Hematopoietic multipotent progenitor cell treated with erythropoietin and hydrocortisone succinate and interleukin-3 and kit ligand, for 4 days (in vitro differentiated cells): Measurements from ENCODE around the gene KPNA1.

Experiments used
- DNase-seq: peaks from one replicate; pipeline ENCODE4 v3.0.0-alpha.2; 2015

KPNA1 gene

GRCh38 chr3:122414391-122414790 is 100.3 kb downstream of the KPNA1 start:
- no peak for DNase-seq

DNA sequence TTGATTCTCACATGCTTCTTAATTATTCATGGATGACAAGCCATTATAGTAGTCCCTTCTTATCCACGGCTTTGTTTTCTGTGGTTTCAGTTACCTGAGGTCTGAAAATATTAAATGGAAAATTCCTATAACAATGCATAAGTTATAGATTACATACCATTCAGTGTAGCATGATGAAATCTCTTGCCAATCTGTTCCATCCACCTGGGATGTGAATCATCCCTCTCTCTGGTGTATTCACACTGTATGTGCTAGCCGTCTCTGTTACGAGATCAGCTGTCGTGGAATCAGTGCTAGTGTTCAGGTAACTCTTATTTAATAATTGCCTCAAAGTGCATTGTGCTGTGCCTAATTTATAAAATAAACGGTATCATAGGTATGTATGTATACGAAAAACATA is 104.1 kb downstream of the KPNA1 start:
- no peak for DNase-seq

- no peak for DNase-seq
These were observed 104.6 kb downstream of the KPNA1 start for GRCh38 chr3:122410111-122410510.

DNA sequence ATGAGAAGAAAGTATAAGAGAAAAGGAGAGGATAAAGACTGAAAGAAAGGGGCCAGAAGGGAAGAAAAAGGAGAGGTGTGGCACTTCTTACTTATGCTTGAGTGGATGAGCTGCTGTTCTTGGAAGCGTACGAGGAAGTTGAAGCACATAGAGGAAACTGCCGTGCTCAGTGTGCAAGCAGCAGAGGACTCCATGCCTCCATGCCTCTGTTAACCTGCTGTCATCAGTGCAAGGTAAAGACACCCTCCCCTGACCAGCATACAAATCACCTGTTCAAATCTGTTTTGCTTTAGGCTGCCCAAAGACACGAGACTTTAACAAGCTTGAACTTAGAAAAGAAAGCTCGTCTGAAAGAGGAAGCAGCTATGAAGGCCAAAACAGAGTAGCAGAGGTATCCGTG is 105.3 kb downstream of the KPNA1 start:
- peak; percentile 24 for DNase-seq

DNA sequence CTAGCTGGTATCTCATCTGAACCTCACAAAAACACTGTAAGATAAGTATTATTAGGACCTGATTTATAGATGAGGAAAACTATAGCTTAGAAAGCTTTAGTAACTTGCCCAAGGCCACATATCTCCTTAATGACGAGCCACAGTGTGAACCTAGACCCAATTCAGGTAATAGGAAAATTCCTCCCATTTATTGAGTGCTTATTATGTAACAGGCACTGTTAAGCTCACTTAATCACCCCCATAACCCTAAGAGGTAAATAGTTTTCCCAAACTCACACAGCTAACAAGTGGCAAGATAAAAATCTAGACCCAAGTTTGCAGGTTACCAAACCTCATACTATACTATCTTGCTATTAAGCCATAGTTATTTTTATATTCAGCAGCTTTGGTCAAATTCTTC is 106.8 kb downstream of the KPNA1 start:
- no peak for DNase-seq

GRCh38 chr3:122406198-122406597 is 108.5 kb downstream of the KPNA1 start:
- no peak for DNase-seq

GRCh38 chr3:122405015-122405414 is 109.7 kb downstream of the KPNA1 start:
- DNase-seq = no peak

- no peak for DNase-seq
These were observed 111.2 kb downstream of the KPNA1 start for GRCh38 chr3:122403489-122403888.

DNA sequence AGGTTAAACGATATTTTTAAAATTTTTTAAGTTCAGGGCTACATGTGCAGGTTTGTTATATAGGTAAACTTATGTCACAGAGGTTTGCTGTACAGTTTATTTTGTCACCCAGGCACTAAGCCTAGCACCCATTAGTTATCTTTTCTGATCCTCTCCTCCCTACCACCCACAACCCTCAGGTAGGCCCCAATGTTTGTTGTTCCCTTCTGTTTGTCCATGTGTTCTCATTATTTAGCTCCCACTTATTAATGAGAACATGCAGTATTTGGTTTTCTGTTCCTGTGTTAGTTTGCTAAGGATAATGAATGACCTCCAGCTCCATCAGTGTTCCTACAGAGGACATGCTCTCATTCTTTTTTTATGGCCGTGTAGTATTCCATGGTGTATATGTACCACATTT is 115.8 kb downstream of the KPNA1 start:
- DNase-seq = no peak

DNA sequence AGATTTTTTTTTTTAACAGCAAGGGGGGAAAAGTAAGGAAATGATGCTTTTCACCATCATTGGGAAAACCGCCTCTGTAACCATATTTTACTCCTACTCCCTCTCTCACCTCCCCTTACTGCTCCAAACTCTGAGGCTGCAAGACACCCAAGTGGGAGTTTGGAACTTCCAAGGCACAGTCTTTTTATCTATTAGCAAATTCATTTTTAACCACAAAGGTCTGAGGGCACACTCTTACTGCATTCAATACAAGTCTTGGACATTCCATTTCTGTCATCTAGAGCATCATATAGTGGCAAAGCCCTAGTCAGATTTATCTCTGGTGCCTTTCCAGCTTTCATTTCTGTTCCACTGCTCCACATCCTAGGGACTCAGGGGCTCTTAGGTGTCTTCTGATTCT is 117.5 kb downstream of the KPNA1 start:
- no peak for DNase-seq

DNA sequence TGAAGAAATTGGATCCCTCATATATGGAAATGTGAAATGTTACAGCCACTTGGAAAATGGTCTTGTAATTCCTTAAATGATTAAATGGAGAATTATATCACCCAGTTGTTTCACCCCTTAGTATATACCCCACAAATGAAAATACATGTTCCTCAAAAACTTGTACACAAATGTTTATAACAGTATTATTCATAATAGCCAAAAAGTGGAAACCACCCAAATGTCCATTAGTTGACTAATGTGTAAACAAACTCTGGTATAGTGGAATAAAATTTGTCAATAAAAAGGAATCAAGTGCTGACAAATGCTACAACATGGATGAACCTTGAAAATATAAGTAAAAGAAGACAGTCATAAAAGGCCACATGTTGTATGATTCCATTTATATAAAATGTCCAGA is 118.2 kb downstream of the KPNA1 start:
- DNase-seq = no peak

DNA sequence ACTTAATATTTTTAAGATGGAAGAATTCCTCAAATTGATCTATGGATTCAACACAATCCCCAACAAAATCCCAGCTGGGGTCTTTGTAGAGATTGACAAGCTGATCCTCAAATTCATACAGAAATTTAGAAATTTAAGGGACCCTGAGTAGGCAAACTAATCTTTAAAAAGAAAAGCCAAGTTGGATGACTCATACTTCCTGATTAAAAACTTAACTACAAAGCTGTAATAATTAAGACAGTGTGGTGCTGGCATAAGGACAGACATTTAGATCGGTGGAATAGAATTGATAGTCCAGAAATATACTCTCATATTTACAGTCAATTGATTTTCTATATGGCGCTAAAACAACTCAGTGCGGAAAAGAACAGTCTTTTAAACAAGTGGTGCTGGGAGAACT is 119.2 kb downstream of the KPNA1 start:
- peak; percentile 30 for DNase-seq

GRCh38 chr3:122394173-122394572 is 120.6 kb downstream of the KPNA1 start:
- no peak for DNase-seq

DNA sequence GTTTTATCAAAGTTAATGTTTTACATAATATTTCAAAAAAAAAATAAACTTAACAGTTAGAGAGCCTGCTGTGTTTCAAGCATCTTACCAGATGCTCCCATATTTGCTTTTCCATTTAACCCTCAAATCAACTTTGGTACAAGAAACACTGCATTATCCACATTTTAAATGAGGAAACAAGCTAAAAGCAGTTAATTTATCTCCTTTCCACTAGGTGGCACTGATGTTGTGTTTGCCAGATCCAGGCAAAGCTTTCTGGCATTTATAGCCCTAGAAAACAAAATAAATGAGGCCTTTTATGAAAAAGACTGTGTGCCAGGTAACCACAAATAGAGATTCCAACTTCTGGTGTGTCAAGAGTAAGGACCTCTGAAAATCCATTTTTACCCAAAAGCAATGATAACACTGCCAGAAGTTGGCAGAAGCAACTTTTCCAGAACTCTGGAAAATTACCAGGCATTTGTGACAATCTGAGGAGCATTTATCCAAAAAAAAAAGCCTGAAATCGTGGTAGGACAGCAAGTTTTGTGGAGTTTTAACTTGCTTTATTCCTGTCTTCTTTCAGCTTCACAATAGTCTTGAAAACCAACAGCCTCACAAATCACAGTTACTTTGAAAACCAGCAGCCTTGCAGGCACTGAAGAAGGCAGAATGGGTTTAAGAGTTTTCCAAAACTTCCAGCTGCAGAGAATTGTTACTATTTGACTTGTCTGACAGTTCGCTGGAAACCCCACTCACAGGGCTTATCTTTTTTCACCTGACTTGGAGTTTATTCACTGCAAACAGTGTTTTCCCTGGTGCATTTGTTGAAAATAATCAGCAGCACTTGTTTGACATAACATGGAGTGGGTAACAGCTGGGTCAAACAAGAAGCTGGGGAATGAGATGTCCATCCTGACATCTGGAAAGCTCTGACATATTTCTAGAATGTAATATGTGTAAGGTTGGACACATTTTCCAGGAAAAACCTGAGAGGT is 121.6 kb downstream of the KPNA1 start:
- peak; percentile 87 for DNase-seq

DNA sequence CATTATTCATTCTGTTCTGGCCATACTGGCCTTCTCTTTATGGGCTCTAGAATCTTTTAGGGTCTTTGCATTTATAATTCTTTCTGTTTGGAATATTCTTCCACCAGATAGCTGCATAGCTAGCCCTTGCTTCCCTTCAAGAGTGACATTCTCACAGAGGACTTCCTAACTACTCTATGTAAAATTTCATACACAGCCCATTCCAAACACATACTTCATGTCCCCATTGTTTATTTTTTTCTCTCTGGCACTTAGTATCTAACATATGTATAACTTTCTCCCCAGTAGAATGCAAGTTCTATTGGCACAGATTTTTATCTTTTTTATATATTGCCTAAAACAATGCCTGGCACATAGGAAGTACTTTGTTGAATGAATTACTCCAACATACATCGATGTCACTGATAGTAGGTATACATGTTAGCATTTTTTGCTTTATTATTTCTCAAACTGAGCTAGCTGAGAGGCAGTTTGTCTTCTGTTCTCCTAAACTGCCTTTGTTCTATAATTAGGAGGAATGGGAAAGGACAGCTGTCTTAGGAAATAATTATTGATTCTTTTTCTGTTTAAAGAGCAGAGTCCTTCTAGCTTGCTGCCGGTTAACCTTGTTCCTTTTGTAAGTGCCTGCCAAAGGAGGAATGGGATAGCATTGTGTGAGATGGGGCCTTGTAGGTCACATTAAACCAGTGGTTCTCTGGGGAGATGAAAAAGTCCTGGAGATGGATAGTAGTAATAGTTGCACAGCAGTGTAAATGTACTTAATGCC is 122.9 kb downstream of the KPNA1 start:
- DNase-seq = no peak

DNA sequence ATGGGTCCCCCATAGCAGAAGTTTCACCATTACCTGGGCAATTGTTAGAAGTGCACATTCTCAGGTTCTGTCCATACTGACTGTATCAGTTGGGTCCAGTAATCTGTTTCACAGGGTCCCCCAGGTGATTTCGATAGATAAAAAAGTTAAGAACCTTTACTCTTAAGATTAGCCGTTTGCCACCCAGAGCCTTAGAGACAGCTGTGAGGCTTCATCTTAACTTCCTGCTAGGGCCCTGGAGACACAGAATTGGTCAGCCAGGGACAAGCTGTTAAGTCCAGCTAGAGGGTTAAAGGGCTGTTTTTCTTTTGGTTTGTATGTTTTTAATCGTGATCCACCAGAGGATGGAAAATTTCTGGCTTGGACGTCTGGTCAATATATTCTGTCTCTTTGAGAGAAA is 124.1 kb downstream of the KPNA1 start:
- peak; percentile 32 for DNase-seq

DNA sequence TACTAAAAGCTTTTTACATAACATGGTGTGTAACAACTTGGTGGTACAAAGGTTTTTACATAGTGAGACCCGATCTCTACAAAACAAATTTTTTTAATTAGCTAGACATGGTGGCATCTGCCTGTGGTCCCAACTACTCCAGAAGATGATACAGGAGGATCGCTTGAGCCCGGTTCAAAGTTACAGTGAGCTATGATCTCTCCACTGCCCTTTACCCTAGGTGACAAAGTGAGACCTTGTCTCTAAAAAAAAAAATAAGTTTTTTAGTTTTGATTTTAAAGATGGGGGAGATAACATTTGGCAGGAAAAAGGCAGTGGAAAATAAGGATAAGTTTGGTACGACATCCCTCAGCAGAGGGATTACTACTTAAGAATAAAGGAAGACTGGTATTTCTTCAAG is 124.8 kb downstream of the KPNA1 start:
- DNase-seq = no peak

- no peak for DNase-seq
These were observed 125.5 kb downstream of the KPNA1 start for GRCh38 chr3:122389197-122389596.

GRCh38 chr3:122387709-122388108 is 127.0 kb downstream of the KPNA1 start:
- DNase-seq = no peak

- DNase-seq = peak; percentile 98
These were observed 130.7 kb downstream of the KPNA1 start, which contains the start of gene FAM162A for GRCh38 chr3:122383771-122384697. TSS of gene FAM162A (plus strand) at chr3:122384182. CDS start at chr3:122384266, 84 bp downstream.

GRCh38 chr3:122382888-122383666 is 131.7 kb downstream of the KPNA1 start, which contains the start of gene MIX23:
TSS of gene MIX23 (minus strand) at chr3:122383231. CDS start at chr3:122383224, 7 bp downstream.
- peak; percentile 94 for DNase-seq

GRCh38 chr3:122377975-122378374 is 136.8 kb downstream of the KPNA1 start:
- no peak for DNase-seq
